ENCODE results near the gene SLC35B1.

Gene SLC35B1

DNA sequence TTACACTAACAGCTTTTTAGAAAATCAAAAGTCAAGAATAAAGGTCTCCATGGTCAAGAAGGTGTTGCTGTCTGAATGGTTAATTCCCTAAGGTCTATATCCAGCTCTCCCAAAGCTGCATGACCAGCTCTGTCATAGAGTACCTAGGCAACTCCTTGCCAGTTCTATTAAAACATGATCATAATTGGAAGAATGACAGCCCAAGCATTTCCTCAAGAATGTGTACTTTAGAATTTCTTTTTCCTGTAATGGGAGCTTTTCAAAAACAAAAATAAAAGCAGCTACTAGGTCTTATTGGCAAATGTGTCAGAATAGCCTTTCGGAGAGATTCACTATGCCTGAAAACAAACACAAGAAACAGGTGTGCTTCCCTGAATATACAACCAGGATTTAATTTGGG lies 37.8 kb downstream of the SLC35B1 start:
- DNase-seq, result no peak

DNA sequence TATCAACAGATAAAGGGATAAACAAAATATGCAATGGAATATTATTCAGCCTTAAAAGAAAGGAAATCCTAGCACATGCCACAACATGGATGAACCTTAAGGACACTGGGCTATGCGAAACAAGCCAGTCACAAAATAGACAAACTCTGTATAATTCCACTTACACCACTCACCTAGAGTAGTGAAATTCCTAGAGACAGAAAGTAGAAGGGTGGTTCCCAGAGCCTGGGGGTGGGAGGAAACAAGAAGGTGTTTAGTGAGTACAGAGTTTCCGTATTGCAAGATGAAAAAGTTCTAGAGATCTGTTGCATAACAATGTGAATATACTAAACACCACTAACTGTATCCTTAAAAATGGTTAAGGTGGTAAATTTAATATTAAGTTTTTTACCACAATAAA lies 39.9 kb downstream of the SLC35B1 start:
- DNase-seq, result no peak

DNA sequence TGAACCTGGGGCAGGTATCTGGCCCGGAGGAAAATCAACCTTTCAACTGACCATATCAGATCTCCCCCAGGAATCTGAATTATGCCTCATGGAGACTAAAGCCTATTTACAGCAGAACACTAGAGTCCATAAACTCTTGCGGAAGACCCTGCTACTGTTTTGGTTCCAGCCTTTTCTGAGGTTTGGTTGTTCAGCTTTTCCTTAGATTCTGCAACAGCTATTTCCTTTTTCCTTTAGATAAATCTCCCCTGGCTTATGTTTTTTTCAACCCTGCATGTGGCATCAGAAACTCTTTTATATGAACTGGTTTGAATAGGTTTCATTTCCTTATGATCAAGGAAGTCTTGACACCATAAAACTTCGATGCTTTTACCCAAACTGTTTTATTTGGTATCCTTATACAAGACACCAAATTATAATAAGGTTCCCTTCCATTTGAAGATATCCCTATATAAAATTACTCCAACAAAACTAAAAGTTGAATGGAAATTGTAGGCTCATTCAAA lies 43.0 kb downstream of the SLC35B1 start:
- no peak for DNase-seq

DNA sequence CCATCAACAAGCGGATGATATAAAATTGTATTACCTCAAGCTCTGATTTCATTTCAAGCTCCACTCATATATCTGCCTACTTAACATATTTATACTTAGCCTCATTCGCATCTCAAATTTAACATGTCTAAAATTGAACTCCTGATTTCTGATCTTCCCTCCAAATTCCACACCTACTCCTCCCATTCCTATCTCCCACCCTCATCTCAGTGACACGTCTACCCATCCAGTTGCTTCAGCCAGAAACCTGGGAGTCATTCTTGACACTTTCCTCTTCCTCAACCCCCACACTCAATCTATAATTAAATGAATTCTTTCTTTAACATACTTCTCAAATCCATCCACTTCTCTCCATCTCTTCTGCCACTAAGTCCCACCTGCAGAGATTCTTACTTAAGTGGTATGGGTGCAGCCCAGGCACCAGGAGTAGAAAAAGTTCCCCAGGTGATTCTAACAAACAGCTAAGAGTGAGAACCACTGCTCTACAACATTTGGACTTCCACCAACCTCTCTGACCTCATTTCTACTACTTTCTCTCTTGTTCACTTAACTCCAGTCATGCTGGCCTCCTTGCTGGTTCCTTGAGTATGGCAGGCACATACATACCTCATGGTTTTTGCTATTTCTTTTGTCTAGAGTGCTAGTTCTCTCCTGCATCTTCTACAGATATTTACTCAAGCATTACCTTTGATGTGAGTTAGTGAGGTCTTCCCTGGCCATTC lies 47.9 kb downstream of the SLC35B1 start:
- no peak for DNase-seq

DNA sequence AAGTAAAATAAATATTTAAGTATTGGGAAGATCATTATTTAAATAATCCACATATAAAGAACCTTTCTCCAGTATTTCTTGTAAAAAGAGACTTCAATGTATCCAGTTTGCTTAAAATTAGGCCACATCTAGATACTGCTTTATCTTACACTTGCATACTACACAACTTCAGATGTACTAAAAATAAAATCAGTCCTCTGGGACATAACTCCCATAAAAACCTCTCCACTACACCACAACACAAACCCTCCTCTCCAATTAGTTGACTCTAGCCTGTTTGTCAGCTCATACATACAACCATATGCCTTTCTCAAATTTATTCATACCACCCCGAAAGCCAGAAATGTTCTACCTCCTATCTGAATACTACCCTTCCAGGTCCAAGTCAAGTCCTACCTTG lies 51.5 kb downstream of the SLC35B1 start:
- no peak for DNase-seq
